Stimulated activated naive CD4-positive, alpha-beta T cell (primary cell): ENCODE measurements around the gene MAP2K7.
"Not testable (repeated sequence)": the region's sequence is repeated elsewhere in the genome, so short reads cannot be mapped to it uniquely, and the experiment has no call there.

Experiments
- DNase-seq, 6 experiments: peaks; one replicate each; lab custom pipeline; 2025; lab: John Stamatoyannopoulos, UW

MAP2K7 gene

DNA sequence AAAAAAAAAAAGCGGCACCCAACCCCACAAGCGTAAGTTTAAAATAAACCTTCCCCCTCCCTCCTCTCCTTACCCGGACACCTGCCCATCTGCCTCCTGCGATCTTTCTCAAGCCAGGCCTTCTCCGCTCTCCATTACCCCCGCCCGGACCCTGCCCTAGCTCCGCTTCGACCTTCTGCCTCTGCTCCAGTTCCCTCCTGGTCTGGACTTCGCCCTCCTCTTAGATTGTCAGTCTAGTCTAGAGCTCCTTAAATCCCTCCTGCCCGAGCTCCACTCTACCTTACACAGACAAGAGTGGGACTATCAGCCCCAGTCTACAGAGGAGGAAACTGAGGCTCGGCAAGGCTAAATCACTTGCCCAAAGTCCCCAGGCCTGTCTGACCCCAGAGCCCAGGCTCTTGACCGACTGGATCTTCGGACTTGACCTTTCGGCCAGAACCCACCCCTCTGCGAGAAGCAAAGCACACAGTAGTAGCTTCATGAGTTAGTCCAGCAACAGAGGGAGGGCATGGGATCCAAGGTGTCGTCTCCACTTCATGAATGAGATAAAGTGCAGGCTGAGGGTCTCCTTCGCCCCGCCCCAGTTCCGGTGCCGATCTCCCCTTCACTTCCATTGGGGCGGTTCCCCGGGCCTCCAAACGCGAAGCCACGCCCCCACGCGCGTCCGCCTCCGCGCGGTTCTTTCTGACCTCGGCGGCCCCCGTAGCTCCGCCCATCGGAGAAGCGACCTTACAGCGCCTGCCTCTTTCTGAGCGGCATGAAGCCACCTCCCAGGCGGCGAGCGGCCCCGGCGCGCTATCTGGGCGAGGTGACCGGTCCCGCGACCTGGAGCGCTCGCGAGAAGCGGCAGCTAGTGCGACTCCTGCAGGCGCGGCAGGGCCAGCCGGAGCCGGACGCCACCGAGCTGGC, 16.2 kb downstream of the MAP2K7 start, which contains the start of gene SNAPC2:
TSS of gene SNAPC2 (plus strand) at position 729 of the 909 bp plus-strand sequence. CDS start at position 758, 29 bp downstream.
- DNase-seq = peak; percentile 93 to 100 (median 97)

DNA sequence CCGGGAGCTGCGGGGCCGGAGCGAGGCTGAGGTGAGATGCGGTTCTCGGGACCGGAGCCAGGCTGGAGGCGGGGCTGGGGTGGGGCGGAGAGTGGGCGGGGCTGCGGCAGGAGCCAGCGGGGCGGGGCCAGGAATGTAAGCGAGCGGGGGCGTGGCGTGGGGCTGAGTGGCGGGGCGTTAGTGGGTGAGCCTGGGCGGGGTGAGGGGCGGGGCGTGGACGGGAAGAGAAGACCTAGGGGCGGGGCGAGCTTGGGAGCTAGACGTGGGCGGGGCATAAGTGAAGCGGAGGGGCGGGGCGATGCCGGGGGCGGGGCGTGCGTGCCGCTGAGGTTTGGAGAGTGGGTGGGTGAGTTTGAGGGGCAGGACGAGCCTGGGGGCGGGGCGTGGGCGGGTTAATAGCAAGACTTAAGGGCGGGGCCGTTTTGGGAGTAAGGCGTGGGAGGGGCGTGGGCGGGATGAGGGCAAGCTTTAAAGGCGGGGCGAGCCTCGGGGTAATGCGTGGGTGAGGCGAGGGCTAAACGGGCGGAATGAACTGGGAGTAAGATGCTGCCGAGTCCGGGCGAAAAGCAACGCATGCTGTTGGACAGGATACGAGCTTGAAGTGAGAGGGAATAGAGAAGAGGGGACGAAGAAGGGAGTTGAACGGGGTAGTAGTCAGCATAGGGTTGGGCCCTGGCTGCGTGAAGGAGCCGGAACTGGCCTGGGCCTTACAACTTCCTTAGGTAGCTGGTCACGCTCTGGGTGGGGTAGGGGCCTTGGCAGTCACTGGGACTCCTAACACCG, 17.0 kb downstream of the MAP2K7 start:
- peak; percentile 98 to 100 (median 100) for DNase-seq

DNA sequence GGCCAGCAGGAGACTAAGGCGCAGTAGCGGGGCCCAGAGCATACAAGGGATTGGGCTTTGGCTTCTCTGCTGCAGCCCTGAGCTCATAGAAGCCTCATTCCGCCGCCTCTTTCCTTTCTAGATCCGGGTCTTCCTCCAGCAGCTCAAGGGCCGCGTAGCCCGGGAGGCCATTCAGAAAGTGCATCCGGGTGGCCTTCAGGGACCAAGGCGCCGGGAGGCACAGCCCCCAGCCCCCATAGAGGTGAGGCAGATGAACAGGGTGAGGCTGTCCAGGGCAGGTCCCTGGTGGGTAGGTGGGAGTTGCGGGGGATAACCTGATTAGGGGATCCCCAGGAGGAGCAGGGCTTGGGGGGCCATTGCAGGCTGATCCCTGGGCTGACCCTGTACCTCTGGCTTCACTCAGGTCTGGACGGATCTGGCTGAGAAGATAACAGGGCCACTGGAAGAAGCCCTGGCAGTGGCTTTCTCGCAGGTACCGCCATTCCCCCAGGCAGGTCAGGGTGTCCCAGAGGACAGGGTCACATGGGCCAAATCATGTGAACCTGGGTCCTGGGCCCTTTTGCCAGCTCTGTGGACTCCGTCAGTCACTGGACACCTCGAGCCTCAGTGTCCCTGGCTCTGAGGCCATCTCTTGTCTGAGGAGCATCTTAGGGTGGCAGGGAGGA, 17.8 kb downstream of the MAP2K7 start:
- no peak for DNase-seq

DNA sequence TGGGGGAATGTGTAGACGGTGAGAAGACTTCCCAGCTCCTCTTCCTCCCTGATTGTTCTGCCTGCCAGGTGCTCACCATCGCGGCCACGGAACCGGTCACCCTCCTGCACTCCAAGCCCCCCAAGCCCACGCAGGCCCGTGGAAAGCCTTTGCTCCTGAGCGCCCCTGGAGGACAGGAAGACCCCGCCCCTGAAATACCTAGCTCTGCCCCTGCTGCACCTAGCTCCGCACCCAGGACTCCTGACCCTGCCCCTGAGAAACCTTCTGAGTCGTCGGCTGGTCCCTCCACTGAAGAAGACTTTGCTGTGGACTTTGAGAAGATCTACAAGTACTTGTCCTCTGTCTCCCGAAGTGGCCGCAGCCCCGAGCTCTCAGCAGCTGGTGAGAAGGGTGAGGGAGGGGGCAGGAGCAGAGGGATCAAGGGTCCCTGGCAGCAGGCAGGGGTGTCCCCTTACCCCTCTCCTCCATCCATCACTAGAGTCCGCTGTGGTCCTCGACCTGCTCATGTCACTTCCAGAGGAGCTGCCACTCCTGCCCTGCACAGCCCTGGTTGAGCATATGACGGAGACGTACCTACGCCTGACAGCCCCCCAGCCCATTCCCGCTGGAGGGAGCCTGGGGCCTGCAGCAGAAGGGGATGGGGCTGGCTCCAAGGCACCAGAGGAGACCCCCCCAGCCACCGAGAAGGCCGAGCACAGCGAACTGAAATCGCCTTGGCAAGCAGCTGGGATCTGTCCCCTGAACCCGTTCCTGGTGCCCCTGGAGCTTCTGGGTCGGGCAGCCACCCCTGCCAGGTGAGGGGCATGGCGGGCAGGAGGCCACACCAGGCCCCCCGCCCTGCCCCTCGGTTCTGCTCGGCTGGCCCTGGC, 18.5 kb downstream of the MAP2K7 start:
- DNase-seq = no peak

DNA sequence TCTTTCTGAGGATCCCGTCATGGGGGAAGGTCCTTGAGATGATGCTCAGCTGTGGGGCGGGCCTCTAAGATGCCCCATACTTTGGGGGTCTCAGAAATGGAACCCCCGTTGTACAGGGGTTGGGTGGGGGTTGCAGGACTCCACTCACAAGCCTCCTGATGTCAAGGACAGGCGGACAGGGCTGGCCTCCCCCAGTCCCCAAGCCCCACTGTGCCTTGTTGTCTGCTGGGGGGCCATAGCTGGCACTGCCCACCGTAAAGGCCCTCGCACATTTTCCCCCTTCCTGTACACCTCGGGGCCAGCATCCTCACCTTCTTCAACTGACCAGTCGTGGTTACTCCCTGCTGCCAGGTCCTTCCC, 19.1 kb downstream of the MAP2K7 start:
- no peak for DNase-seq

DNA sequence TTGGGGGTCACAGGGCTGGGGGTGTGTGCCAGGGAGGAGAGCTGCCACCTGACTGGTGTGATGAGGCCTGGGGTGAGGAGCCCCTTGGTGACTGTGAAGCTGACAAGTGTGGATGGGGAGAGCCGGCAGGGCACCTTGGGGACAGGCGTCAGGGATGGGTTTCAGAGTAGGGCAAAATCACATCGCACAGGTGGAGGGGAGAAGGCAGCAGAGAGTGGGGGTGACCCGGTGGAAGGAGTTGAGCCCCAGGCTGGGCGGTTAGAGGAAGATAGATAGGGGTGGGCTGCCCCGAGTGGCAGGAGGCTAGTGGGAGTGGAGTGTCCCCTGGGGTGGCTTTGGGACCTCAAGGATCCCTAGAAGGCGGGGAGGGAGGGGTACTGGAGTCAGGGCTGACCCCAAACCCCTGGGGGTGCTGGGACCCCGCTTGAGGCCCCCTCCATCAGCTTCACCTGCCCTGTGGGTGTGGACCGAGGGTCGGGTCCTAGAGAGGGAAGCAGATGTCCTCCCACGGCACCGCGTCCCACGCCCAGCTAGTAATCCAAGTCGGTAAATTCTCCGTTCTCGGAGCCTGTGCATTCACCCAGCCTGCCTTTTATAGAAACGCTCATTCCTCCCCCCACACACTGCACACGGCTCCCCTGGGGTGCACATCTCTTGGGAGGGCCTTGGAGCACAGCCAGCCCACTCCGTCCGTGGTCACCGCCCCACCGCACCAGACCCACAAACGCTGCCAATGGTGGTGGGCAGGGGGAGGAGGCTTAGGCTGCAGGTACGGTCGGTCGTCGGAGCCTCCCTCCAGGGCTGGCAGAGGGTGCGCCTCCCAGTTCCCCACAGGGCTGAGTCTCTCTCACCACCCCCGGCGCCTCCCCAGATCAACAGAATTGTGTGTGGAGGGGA, 19.9 kb downstream of the MAP2K7 start:
- DNase-seq = no peak

DNA sequence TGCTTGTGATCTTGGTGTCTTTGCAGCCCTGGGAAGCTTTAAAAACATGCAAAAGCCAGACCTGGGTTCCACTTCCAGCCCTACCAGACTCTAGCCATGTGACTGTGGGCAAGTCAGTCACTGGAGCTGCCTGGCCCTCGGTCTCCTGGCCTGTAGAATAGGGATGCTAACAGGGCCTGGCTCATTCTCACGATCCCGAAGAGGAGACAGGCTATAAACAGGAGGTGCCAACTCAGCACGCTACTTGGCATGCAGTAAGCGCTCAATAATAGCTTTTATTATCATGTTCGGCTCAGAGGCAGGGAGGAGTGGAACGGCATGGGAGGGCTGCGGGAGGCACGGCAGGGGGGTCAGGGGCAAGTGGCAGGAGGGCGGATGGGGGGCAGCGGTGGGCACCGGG, 20.6 kb downstream of the MAP2K7 start:
- no peak for DNase-seq

DNA sequence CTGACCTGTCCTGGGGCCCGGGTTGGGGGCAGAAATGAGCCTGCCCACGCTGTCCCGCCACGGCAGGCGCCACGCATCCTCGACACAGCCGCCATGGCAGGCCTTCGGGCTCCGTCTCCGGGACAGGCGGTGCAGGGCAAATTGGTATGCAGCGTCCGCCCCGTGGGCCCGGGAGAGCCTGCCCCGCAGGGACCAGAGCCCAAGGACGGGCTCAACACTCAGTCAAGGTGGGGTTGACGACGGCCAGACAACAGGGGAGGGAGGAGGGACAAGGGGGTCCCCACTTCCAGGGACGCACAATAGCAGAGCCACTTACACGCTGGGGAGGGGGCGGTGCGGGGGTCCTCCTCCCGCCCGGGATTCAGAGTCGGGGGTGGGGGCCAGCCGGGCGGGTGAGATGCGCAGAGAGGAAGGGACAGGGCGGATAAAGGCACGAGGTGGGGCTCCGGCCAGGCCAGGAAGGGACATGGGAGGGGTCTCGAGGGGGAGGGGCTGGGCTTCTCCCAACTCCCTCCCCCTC, 21.0 kb downstream of the MAP2K7 start:
- no peak for DNase-seq

DNA sequence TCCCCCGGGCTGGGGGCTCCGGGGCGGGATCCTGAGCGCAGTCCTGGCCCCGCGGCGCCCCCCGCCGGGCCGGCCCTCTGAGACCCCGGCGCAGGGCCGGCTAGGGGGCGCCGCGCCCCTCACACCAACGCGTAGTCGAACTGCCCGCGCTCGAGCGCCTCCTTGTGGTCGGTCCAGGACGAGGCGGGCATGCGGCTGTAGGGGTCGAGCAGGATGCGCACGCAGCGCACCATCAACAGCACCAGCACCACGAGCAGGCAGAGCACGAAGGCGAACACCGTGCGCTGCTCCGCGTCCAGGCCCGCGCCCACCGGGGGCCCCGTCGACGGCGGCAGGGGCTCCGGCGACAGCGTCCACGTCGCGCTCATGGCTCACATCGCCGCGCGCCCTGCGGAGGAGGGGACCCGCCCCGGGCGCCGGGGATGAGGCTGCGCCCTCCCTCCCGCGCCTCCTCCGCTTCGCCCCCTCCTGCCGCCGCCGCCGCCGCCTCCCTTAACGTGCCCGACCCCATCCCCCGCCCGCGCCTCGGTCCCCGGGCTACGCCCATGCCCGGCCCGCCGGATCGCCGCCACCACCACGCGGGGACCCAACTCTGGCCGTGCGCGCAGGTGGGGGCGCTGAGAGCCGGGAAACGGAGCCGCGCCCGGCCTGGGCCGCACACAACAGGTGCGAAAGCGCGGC, 21.6 kb downstream of the MAP2K7 start:
- peak; percentile 50 to 76 (median 70) for DNase-seq

DNA sequence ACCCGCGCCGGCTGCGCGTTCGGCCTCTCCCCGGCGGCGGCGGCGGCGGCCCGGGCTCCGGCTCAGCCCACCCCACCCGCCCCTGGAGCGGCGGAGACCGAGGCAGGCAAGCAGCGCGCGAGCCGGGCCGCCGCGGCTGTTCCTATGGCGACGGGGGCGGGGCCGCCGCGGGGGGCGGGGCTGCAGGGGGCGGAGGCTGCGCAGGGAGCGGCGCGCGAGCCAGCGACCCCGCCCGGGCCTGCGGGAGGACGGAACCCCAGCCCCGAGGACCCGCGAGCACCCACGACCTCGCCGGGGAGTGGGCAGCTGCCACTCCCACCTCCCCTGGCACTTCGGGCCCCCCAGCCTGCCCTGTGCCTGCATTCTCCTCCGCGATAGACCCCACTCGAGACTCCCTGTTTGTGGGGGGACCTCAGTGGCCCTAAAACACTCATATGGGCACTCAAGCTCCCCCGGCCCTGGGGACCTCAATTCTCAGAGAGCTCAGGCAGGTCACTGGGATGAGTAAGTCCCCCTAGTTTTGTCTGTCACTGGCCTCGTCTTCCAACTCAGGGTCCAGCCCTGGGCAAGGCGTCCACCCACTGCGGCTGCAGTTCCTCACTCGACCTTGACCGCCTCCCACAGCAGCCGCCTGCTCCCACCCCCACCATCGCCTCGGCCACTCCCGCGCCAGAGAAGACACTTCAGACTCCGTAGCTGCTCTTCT, 22.5 kb downstream of the MAP2K7 start, which contains the start of gene CTXN1:
TSS of gene CTXN1 (minus strand) at position 115 of the 706 bp plus-strand sequence. CDS start 597 bp downstream, outside the sequence.
- peak; percentile 22 to 74 (median 68) for DNase-seq

DNA sequence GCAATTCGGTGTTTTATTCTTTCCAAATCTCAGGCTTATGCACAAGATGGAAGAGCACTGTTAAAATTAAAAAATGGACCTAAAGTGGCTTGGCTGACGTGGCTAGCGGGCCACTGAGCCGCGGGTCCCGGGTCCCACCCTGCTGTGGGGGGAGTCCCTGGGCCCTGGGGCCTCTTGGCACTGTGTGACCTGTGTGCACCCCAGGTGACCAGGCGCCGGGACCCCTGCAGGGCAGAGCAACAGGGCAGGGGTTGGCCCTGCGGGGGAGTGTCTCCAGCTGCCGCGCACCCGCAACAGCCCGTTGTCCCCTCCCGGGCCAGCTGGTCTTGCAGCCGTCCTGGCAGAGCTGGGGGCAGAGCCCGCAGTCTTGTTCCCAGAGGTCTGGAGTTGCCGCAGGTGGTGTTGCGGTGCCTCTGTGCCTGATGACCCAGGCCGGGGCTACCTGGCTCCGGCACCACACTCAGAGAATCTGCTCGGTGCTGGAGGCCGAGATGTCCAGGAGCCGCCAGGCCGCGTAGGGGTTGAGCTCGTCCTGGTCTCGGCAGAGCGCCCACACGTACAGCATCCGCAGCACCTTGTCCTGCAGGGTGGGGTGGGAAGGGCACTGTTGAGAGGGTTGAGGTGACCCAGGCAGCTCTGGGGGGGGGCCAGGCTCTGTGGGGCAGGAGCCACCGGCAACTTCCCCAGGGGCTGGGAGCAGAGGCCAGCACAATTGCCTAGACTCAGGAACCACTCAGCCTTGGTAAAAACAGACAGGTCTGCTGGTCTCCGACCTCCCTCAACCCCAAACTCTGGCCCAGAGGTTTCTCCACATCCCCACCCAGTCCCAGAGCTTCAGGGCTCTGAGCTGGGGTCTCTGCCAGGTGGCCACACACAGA, 23.3 kb downstream of the MAP2K7 start:
- no peak for DNase-seq

DNA sequence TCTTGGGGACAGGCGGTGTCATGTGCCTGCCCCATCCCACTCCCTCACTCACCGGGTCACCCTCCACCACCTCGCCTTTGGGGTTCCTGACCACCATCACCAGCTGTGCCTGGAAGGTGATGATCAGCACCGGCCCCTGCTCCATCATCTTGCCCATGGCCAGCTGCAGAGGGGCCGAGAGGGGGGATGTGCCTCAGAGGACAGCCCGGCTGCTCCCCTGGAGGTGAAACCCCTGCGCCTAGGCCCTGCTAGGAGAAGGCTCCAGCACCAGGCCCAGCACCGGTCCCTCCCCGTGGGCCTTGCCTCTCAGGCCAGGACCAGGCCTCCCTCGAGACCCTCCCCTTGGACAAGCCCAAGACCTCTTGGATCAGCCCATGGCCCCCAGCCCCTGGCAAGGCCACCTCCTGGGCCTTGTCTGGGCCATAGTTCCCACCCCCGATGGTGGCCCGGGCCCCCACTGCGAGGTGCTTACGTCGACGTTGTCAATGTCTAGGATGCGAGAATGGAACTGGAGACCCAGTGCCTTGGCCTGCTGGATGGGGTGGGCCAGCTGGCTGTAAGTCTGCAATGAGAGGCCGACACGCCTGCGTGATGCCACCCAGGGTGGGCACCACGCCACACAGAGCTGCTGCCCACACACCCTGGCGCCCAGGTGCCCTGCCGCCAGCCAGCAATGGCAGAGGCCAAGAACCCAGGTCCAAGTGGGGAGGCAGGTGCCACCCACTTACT, 24.1 kb downstream of the MAP2K7 start:
- no peak for DNase-seq

DNA sequence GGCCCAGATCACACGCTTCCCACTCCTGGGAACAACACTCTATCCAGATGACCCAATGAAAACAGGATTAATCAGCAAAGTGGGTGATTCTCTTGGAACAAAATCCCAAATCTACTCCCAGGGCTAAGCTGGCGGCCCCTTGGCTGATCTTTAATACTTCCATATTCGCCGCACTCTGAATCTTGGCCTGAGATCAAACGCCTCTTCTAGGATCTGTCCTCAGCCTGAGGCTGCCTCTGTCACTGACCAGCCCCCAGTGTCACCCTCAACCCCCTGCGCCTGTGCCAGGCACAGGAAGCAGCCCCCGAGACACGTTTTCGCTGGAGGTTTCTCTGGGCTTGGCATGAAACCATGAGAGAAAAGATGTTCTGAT, 24.6 kb downstream of the MAP2K7 start:
- no peak for DNase-seq

DNA sequence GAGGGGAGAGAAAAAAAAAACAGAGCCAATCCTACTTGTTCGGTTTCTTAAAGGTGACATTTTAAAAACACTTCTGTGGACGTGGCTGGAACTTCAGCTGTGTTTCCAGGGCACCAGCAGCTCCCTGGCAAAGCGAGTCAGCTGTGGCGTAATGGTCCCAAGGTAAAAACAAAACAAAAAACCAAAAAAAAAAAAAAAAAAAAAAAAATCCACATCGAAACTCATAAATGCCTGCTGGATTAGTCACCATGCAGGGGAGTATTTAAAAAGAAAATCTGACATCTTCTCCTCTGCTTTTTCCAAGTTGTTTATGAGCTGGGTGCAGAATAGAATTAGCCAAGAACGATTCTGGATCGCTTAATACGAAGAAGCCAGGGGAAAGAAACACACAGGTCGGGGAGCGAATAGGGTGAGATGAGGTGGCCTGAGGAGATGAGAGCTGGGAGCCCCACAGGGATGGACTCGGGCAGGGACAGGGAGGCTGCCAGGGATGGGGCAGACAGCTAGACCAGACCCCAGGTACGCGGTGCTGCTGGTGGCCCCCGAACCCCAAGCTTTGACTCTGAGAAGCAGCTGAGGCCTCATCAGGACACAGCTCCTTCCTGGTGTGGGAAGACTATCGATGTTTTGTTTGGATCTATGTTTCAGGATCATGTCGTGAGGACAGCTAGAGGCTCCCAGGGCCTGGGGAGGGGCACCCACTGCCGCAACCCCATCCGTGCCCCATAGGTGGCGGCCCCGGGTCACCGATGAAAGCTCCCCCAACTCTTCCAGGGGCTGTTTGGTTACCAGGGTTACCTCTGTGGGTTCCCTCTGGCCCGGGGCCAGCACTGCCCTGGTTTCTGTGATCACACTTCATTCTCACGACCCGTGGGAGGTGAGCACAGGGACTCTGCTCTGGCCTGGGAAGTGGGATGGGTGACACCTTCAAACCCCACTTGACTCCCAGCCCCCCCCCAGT, 25.3 kb downstream of the MAP2K7 start:
- DNase-seq = peak; percentile 42 to 73 (median 70)

DNA sequence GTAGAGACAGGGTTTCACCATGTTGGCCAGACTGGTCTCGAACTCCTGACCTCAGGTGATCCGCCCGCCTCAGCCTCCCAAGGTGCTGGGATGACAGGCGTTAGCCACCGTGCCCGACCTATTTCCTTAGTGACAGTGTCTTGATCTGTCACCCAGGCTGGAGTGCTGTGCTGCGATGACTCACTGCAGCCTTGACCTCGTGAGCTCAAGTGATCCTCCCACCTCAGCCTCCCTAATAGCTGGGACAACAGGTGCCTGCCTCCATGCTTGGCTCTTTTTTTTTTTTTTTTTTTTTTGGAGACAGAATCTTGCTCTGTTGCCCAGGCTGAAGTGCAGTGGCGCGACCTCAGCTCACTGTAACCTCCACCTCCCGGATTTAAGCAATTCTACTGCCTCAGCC, 26.4 kb downstream of the MAP2K7 start:
- DNase-seq = not testable (repeated sequence)

DNA sequence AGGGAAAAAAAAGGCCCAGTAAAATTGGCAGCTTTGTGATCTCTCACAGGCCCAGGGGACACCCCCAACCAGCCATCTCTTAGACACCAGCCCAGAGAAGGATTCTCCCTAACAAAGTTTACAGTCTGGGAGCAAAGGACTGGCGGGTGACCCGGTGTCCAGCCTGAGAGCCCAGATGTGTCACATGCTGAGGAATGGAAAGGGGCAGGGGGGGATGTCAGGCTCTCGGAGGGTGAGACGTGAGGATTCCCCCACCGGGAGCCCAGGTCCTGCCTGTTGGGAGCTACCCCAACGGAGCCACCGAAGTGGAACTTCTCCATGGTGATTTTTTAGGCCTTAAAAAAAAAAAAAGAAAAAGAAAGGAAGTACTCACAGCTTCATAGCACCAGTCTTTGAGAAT, 27.1 kb downstream of the MAP2K7 start:
- no peak for DNase-seq
